H1 (cell line): ENCODE data around the gene ZKSCAN8. TPM values are rescaled to one million over a fixed set of nuclear protein-coding genes. Genes with fewer than 3 reads are reported as not detected.

Experiments
- CTCF ChIA-PET: fragments of 300-600 bp; sonication (Branson Sonifier 250); formaldehyde crosslinking; loops from one replicate; lab custom pipeline; 2021; ENCODE audit not compliant: partially characterized antibody; lab: Charles Lee
- POLR2A ChIA-PET: fragments of 300-600 bp; sonication (Branson Sonifier 250); formaldehyde crosslinking; loops from one replicate; lab custom pipeline; 2021; ENCODE audit warnings: inconsistent platforms; ENCODE audit not compliant: partially characterized antibody; lab: Charles Lee
- DNase-seq, 2 experiments: peaks; one replicate each; pipeline versions ENCODE4 v3.0.0 to v3.0.0-alpha.2; 2010 to 2022; ENCODE audit warnings: low spot score in 2 of 2, low read depth in 1 of 2, mixed read lengths in 1 of 2
- FAIRE-seq: peaks from 2 replicates; lab custom pipeline; 2011; peaks lifted over from hg19 to GRCh38; lab: Jason Lieb, UNC
- H2AFZ ChIP-seq: 2 replicates; pipeline ENCODE4 v1.8.1; 2012; ENCODE audit warnings: low read length, inconsistent platforms
- H2AK5ac ChIP-seq: 2 replicates; pipeline ENCODE4 v1.6.1; 2013; ENCODE audit warnings: low read depth, low read length
- H2BK120ac ChIP-seq: replicated peaks from 2 replicates; pipeline ENCODE3; 2013; ENCODE audit warnings: low read depth, low read length, inconsistent platforms
- H2BK12ac ChIP-seq: 2 replicates; pipeline ENCODE4 v1.6.1; 2013; ENCODE audit warnings: low read depth, low read length
- H2BK15ac ChIP-seq: 2 replicates; pipeline ENCODE4 v1.6.1; 2013; ENCODE audit warnings: low read length
- H2BK20ac ChIP-seq: 2 replicates; pipeline ENCODE4 v1.6.1; 2013; ENCODE audit warnings: low read length
- H2BK5ac ChIP-seq: 2 replicates; pipeline ENCODE4 v1.6.1; 2013; ENCODE audit warnings: low read depth, low read length
- H3K14ac ChIP-seq: 2 replicates; pipeline ENCODE4 v1.6.1; 2013; ENCODE audit warnings: inconsistent platforms; ENCODE audit not compliant: insufficient read length
- H3K18ac ChIP-seq: 2 replicates; pipeline ENCODE4 v1.6.1; 2013; ENCODE audit warnings: low read length; ENCODE audit errors: extremely low read depth
- H3K23ac ChIP-seq: 2 replicates; pipeline ENCODE4 v1.6.1; 2013; ENCODE audit warnings: inconsistent platforms; ENCODE audit not compliant: insufficient read length
- H3K23me2 ChIP-seq: 2 replicates; pipeline ENCODE4 v1.6.1; 2013; ENCODE audit warnings: low read depth, low read length
- H3K27ac ChIP-seq: 2 replicates; pipeline ENCODE4 v1.6.1; 2011; ENCODE audit warnings: low read depth, low read length, inconsistent platforms
- H3K27me3 ChIP-seq, 4 experiments: replicated peaks in 1 of 4; 1 replicate in 1 of 4; 2 replicates in 3 of 4; pipeline versions ENCODE4 v1.6.1 to v1.8.1; 2011 to 2013; ENCODE audit warnings: low read length in 3 of 4, mild to moderate bottlenecking in 3 of 4, inconsistent platforms in 2 of 4, mixed read lengths in 2 of 4, moderate library complexity in 1 of 4; ENCODE audit not compliant: control insufficient read depth in 3 of 4, insufficient read depth in 3 of 4; ENCODE audit errors: extremely low read depth in 1 of 4
- H3K36me3 ChIP-seq, 4 experiments: 2 replicates each; pipeline versions ENCODE4 v1.6.1 to v1.8.1; 2011 to 2013; ENCODE audit warnings: mild to moderate bottlenecking in 4 of 4, low read length in 3 of 4, moderate library complexity in 2 of 4, control low read depth in 1 of 4, inconsistent platforms in 1 of 4; ENCODE audit not compliant: insufficient read depth in 4 of 4, control insufficient read depth in 2 of 4
- H3K4ac ChIP-seq: replicated peaks from 2 replicates; pipeline ENCODE3; 2013; ENCODE audit warnings: low read length, low read depth, mixed read lengths, inconsistent platforms; ENCODE audit not compliant: insufficient read length
- H3K4me1 ChIP-seq, 4 experiments: replicated peaks in 1 of 4; 1 replicate in 1 of 4; 2 replicates in 3 of 4; pipeline versions ENCODE4 v1.6.1 to v1.8.1; 2011 to 2013; ENCODE audit warnings: low read length in 3 of 4, inconsistent platforms in 2 of 4, mixed read lengths in 1 of 4; ENCODE audit not compliant: insufficient read depth in 4 of 4, control insufficient read depth in 3 of 4
- H3K4me2 ChIP-seq, 2 experiments: 2 replicates each; pipeline versions ENCODE4 v1.6.1 to v1.8.1; 2011 to 2013; ENCODE audit warnings: low read depth in 2 of 2, low read length in 2 of 2, control low read depth in 1 of 2, inconsistent platforms in 1 of 2, mild to moderate bottlenecking in 1 of 2; ENCODE audit not compliant: insufficient read depth in 1 of 2
- H3K4me3 ChIP-seq, 4 experiments: fragments of 200-600, 300-600 bp in 1 of 4; sonication (generic), shearing (Covaris generic), sonication (Bioruptor Twin) in 1 of 4; 2 replicates each; pipeline versions ENCODE4 v1.5.1 to v1.8.1; 2011 to 2016; ENCODE audit warnings: low read length in 4 of 4, low read depth in 3 of 4, control low read depth in 2 of 4, inconsistent platforms in 2 of 4, mild to moderate bottlenecking in 2 of 4, mixed read lengths in 1 of 4, moderate library complexity in 1 of 4; ENCODE audit not compliant: insufficient read depth in 2 of 4; ENCODE audit errors: extremely low read depth in 1 of 4
- H3K56ac ChIP-seq: replicated peaks from 2 replicates; pipeline ENCODE3; 2013; ENCODE audit warnings: low read depth, mild to moderate bottlenecking, mixed read lengths, low read length, inconsistent platforms; ENCODE audit not compliant: insufficient read length
- H3K79me1 ChIP-seq: 2 replicates; pipeline ENCODE4 v1.6.1; 2013; ENCODE audit warnings: low read depth, low read length, control low read depth
- H3K79me2 ChIP-seq, 2 experiments: 2 replicates each; pipeline versions ENCODE4 v1.6.1 to v1.8.1; 2012 to 2013; ENCODE audit warnings: low read length in 2 of 2, mild to moderate bottlenecking in 2 of 2, inconsistent platforms in 1 of 2; ENCODE audit not compliant: insufficient read depth in 2 of 2, control insufficient read depth in 1 of 2
- H3K9ac ChIP-seq, 4 experiments: replicated peaks in 1 of 4; 1 replicate in 1 of 4; 2 replicates in 3 of 4; pipeline versions ENCODE4 v1.6.1 to v1.8.1; 2011 to 2013; ENCODE audit warnings: low read depth in 3 of 4, low read length in 3 of 4, control low read depth in 2 of 4, mild to moderate bottlenecking in 2 of 4, moderate library complexity in 2 of 4, inconsistent platforms in 1 of 4; ENCODE audit errors: extremely low read depth in 1 of 4
- H3K9me3 ChIP-seq, 2 experiments: 2 replicates each; pipeline versions ENCODE4 v1.6.1 to v1.8.1; 2012 to 2013; ENCODE audit warnings: mild to moderate bottlenecking in 2 of 2, moderate library complexity in 2 of 2, control low read depth in 1 of 2, inconsistent platforms in 1 of 2, low read depth in 1 of 2, low read length in 1 of 2, mixed read lengths in 1 of 2; ENCODE audit not compliant: insufficient read depth in 2 of 2
- H4K20me1 ChIP-seq, 2 experiments: replicated peaks in 1 of 2; 2 replicates each; pipeline versions ENCODE3 to v1.8.1; 2011 to 2013; ENCODE audit warnings: inconsistent platforms in 2 of 2, low read length in 2 of 2, mild to moderate bottlenecking in 1 of 2; ENCODE audit not compliant: insufficient read depth in 2 of 2, control insufficient read depth in 1 of 2
- H4K5ac ChIP-seq: 2 replicates; pipeline ENCODE4 v1.6.1; 2013; ENCODE audit warnings: low read length, low read depth, mixed read lengths, inconsistent platforms; ENCODE audit not compliant: insufficient read length
- H4K8ac ChIP-seq: 2 replicates; pipeline ENCODE4 v1.8.0; 2013; ENCODE audit warnings: mild to moderate bottlenecking, moderate library complexity, low read length, inconsistent platforms; ENCODE audit not compliant: insufficient read depth; ENCODE audit errors: extremely low read depth
- H4K91ac ChIP-seq: replicated peaks from 2 replicates; pipeline ENCODE3; 2013; ENCODE audit warnings: low read length, mixed read lengths, inconsistent platforms; ENCODE audit not compliant: insufficient read length
- ASH2L ChIP-seq: fragments of 200-600, 300-600 bp; sonication (generic); IDR thresholded peaks from one replicate; pipeline ENCODE4 v1.7.1; 2017; ENCODE audit warnings: low read length
- BCL11A ChIP-seq, 2 experiments: IDR thresholded peaks; one replicate each; pipeline ENCODE4 v1.6.1; 2011; ENCODE audit warnings: low read depth in 2 of 2, low read length in 2 of 2, mild to moderate bottlenecking in 2 of 2
- JUND ChIP-seq: IDR thresholded peaks from 2 replicates; pipeline ENCODE4 v1.6.1; 2011; ENCODE audit warnings: mild to moderate bottlenecking, improper control_type of control experiment, low read length
- NANOG ChIP-seq: IDR thresholded peaks from 2 replicates; pipeline ENCODE4 v1.6.1; 2011; ENCODE audit warnings: low read length, low read depth, mild to moderate bottlenecking, inconsistent platforms; ENCODE audit not compliant: insufficient read depth, poor library complexity, severe bottlenecking
- POLR2AphosphoS5 ChIP-seq: IDR thresholded peaks from 2 replicates; pipeline ENCODE4 v1.6.1; 2011; ENCODE audit warnings: low read depth, low read length
- SAP30 ChIP-seq: fragments of 300-600 bp; sonication (generic); IDR thresholded peaks from 2 replicates; pipeline ENCODE4 v1.7.1; 2012; ENCODE audit warnings: low read length, moderate library complexity, mild to moderate bottlenecking, inconsistent platforms; ENCODE audit not compliant: insufficient read depth, insufficient replicate concordance
- SP2 ChIP-seq: IDR thresholded peaks from 2 replicates; pipeline ENCODE4 v1.6.1; 2012; ENCODE audit warnings: mild to moderate bottlenecking, low read length, inconsistent platforms
- TAF1 ChIP-seq: IDR thresholded peaks from 2 replicates; pipeline ENCODE4 v1.6.1; 2011; ENCODE audit warnings: mild to moderate bottlenecking, low read depth, low read length
- TAF7 ChIP-seq: optimal IDR thresholded peaks from 2 replicates; pipeline ENCODE3; 2011; ENCODE audit warnings: low read depth, mild to moderate bottlenecking, inconsistent platforms, low read length, moderate library complexity, borderline replicate concordance
- TBP ChIP-seq: IDR thresholded peaks from 2 replicates; pipeline ENCODE4 v1.6.1; 2011; ENCODE audit warnings: low read depth, low read length, improper control_type of control experiment
- WGBS, 2 experiments: shearing (Covaris generic) in 1 of 2; methylation state at CpG; one replicate each; pipeline versions ENCODE4 v1.1.6 to v1.1.7; 2013 to 2015; ENCODE audit warnings: low lambda C conversion rate in 2 of 2, mixed read lengths in 2 of 2, inconsistent platforms in 1 of 2, low coverage in 1 of 2, missing lambda C conversion rate in 1 of 2; ENCODE audit not compliant: insufficient replicate concordance in 2 of 2, insufficient coverage in 1 of 2, insufficient read length in 1 of 2; ENCODE audit errors: extremely low coverage in 1 of 2, missing lambda C conversion rate in 1 of 2; 5-methylcytosine and 5-hydroxymethylcytosine counted together
- polyA plus RNA-seq, 7 experiments: library from polyadenylated mRNA; depleted of rRNA in 3 of 7; stranded (reverse) in 5 of 7; unstranded in 2 of 7; fragments of >200 nt in 5 of 7; fragments of 200-250 nt in 2 of 7; gene quantifications; 1 replicate in 5 of 7; 2 replicates in 1 of 7; 4 replicates in 1 of 7; pipeline versions ENCODE4 v1.2.1 to v1.2.3, GENCODE V29; 2011 to 2013; ENCODE audit warnings: missing spikeins in 2 of 7, mixed read lengths in 2 of 7
- total RNA-seq: library from RNA; stranded (reverse); fragmentation: NEBNext Ultra II Directional; extraction: Animal tissue kit (Norgen Biotek cat#: 25700); gene quantifications from 2 replicates; pipeline ENCODE4 v1.2.1, GENCODE V29; 2021

ZKSCAN8 gene
- total and polyA plus RNA-seq, 2 of the 8 experiments (the other 6 are each of a cell fraction or from before 2014, with no cell fraction given), result 10.7 to 24.1 TPM

DNA sequence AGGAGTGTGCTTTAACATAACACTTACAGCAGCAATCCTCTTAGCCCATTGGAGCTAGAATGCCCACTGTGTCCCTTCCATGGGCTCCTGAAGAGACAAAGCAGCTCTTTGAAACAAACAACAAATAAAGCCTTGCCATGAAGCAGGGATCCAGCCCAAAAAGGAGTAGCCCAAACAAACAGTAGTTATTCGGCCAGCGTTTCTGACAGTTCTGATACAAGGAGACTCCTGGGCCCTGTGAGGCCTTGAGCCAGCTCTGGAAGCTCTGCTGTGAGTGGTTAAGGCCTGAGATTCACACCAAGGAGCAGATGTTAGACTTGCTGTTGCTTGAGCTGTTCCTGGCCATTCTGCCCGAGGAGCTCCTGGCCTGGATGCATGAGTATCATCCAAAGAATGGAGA, 34.2 kb upstream of the ZKSCAN8 start:
- Histone ChIP-seq H3K18ac (no peak overlapping the region), H2BK120ac (no peak overlapping the region), H3K79me1 (no peaks in the 10 kb centered on the region), H4K5ac (no peak overlapping the region), H3K27ac (no peak overlapping the region), H3K23ac (no peak overlapping the region), H2BK5ac (no peak overlapping the region), H3K4ac (no peak overlapping the region), H2BK12ac (no peak overlapping the region), H3K4me3 (no peak overlapping the region), H4K91ac (no peak overlapping the region), H2BK15ac (no peak overlapping the region), H3K4me1 (peaks cover 0 to 6% (median 2%) of the 10 kb centered on the region in 4 experiments; a peak in 3 of 7 replicates), H3K36me3 (no peaks in the 10 kb centered on the region), H3K4me2 (no peak overlapping the region), H3K56ac (no peak overlapping the region), H3K9me3 (no peaks in the 10 kb centered on the region), H2AFZ (no peak overlapping the region), H3K27me3 (peaks cover 0 to 2% (median 0%) of the 10 kb centered on the region in 4 experiments; a peak in 2 of 7 replicates), H2AK5ac (no peak overlapping the region), H4K8ac (no peak overlapping the region), H3K9ac (no peak overlapping the region), H2BK20ac (no peak overlapping the region), H3K23me2 (peaks cover 2% of the 10 kb centered on the region; the same call in 1 of the 2 replicates), H3K14ac (no peak overlapping the region), H3K79me2 (no peaks in the 10 kb centered on the region), H4K20me1 (no peaks in the 10 kb centered on the region)
- WGBS, 2 experiments, result 83% methylated on average over 3 of the region's 3 CpGs; no CpG with 5 or more reads in 1 of the 2 experiments
- CTCF ChIA-PET, result interaction anchor here (1.1 kb wide), 2 partner anchors 10 to 11 kb away, joined by 3 to 4 read pairs; no protein-coding TSS in a partner anchor
- POLR2A ChIA-PET, result no interaction called here
- FAIRE-seq, result no peak
- no peak for DNase-seq
- no peak for TF ChIP-seq JUND
- no peak for TF ChIP-seq TAF7
- TF ChIP-seq TBP, result no peak
- no peak for TF ChIP-seq NANOG
- TF ChIP-seq SAP30, result no peak
- no peak for TF ChIP-seq ASH2L
- TF ChIP-seq TAF1, result no peak
- TF ChIP-seq BCL11A (IDR thresholded peaks at IDR 0.05; ENCODE audit: low read depth in 2 of 2, low read length in 2 of 2), result no peak
- no peak for TF ChIP-seq POLR2AphosphoS5
- TF ChIP-seq SP2, result no peak
